ENCODE measurements around the gene SNRPB.

DNA sequence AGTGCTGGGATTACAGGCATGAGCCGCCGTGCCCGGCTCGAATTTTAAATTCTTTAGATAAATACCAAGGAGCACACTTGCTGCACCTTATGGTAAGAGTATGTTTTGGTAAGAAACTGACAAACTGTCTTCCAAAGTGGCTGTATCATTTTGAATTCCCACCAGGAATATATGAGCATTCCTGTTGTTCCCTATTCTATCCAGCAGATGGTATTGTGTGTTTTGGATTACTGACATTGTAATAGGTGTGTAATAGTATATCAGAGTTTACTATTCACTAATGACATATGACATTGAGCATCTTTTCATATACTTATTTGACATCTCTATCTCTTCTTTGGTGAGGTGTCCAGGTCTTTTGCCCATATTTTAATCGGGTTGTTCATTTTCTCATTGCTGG is 49.3 kb downstream of the SNRPB start:
- TF ChIP-seq, protein P1, sequence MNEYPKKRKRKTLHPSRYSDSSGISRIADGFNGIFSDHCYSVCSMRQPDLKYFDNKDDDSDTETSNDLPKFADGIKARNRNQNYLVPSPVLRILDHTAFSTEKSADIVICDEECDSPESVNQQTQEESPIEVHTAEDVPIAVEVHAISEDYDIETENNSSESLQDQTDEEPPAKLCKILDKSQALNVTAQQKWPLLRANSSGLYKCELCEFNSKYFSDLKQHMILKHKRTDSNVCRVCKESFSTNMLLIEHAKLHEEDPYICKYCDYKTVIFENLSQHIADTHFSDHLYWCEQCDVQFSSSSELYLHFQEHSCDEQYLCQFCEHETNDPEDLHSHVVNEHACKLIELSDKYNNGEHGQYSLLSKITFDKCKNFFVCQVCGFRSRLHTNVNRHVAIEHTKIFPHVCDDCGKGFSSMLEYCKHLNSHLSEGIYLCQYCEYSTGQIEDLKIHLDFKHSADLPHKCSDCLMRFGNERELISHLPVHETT (tag by site-specific recombination; IDR thresholded peaks at IDR 0.05), result no peak
- no peak for TF ChIP-seq ZNF776 (tag by site-specific recombination; IDR thresholded peaks at IDR 0.05; ENCODE audit: borderline replicate concordance)
- TF ChIP-seq, protein P2, sequence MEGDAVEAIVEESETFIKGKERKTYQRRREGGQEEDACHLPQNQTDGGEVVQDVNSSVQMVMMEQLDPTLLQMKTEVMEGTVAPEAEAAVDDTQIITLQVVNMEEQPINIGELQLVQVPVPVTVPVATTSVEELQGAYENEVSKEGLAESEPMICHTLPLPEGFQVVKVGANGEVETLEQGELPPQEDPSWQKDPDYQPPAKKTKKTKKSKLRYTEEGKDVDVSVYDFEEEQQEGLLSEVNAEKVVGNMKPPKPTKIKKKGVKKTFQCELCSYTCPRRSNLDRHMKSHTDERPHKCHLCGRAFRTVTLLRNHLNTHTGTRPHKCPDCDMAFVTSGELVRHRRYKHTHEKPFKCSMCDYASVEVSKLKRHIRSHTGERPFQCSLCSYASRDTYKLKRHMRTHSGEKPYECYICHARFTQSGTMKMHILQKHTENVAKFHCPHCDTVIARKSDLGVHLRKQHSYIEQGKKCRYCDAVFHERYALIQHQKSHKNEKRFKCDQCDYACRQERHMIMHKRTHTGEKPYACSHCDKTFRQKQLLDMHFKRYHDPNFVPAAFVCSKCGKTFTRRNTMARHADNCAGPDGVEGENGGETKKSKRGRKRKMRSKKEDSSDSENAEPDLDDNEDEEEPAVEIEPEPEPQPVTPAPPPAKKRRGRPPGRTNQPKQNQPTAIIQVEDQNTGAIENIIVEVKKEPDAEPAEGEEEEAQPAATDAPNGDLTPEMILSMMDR (tag by site-specific recombination; IDR thresholded peaks at IDR 0.05), result no peak
- TF ChIP-seq ZNF549 (tag by site-specific recombination; IDR thresholded peaks at IDR 0.05), result no peak
- no peak for TF ChIP-seq ZBTB10 (tag by site-specific recombination; IDR thresholded peaks at IDR 0.05)
- TF ChIP-seq, protein P3, sequence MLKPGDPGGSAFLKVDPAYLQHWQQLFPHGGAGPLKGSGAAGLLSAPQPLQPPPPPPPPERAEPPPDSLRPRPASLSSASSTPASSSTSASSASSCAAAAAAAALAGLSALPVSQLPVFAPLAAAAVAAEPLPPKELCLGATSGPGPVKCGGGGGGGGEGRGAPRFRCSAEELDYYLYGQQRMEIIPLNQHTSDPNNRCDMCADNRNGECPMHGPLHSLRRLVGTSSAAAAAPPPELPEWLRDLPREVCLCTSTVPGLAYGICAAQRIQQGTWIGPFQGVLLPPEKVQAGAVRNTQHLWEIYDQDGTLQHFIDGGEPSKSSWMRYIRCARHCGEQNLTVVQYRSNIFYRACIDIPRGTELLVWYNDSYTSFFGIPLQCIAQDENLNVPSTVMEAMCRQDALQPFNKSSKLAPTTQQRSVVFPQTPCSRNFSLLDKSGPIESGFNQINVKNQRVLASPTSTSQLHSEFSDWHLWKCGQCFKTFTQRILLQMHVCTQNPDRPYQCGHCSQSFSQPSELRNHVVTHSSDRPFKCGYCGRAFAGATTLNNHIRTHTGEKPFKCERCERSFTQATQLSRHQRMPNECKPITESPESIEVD (tag by site-specific recombination; IDR thresholded peaks at IDR 0.05), result no peak
- TF ChIP-seq, protein P4, sequence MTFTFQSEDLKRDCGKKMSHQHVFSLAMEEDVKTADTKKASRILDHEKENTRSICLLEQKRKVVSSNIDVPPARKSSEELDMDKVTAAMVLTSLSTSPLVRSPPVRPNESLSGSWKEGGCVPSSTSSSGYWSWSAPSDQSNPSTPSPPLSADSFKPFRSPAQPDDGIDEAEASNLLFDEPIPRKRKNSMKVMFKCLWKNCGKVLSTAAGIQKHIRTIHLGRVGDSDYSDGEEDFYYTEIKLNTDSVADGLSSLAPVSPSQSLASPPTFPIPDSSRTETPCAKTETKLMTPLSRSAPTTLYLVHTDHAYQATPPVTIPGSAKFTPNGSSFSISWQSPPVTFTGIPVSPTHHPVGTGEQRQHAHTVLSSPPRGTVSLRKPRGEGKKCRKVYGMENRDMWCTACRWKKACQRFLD (tag by site-specific recombination; IDR thresholded peaks at IDR 0.05), result no peak

Measured in HEK293 (cell line).